Left forelimb (tissue), 1 donor: ENCODE measurements around the gene CTAG1A.
"Not testable (repeated sequence)": the region's sequence is repeated elsewhere in the genome, so short reads cannot be mapped to it uniquely, and the experiment has no call there.

Experiments used
- DNase-seq: peaks from one replicate; pipeline ENCODE4 v3.0.0-alpha.2; 2018; ENCODE audit warnings: low spot score

The CTAG1A gene

DNA sequence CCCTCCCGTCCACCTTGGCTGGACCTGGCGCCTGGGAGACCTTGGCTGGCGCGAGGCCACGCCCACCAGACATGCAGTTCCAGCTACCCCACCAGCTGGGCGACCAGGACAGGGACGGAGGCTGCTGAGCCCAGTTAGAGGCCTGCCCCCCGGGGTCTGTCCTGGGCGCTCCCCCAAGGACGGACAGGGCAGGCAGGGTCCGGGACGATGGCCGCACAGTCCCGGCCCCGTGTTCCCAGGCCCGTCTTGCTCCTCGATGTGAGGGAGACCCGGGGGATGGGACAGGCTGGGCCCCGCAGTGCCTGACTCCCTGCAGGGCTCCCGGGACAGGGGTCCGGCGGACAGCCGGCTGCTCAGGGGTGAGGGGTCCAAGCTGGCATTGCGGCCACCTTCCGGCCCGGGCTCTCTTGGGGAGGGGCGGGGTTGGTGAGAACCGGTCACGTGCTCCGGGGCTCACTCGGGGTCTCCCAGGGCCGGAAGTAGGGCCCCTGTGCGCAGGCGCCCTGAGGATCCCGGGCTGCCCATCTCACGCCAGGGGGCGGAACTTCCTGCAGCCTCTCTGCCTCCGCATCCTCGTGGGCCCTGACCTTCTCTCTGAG is at the start of gene CTAG1A:
TSS of gene CTAG1A (plus strand) at position 549 of the 599 bp plus-strand sequence. CDS start 74 bp downstream, outside the sequence.
- DNase-seq = not testable (repeated sequence)

GRCh38 chrX:154535892-154536291 is 49.0 kb upstream of the CTAG1A start:
- DNase-seq = no peak

DNA sequence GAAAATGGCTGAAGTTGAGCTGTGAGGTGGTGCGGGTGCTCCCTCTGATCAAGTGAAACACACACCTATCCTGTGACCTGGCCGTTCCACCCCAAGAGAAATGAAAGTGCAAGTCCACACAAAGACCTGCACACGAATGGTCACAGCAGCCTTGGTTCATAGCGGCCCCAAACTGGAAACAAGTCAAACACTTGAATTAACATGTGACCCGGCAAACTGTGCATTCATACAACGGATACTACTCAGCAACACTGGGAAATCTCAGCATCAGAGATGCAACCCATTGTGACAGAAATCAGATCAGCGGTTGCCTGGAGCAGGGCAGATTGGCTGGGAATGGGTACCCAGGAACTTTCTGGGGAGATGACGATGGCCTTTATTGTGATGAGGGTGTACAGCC is 45.9 kb upstream of the CTAG1A start:
- no peak for DNase-seq

DNA sequence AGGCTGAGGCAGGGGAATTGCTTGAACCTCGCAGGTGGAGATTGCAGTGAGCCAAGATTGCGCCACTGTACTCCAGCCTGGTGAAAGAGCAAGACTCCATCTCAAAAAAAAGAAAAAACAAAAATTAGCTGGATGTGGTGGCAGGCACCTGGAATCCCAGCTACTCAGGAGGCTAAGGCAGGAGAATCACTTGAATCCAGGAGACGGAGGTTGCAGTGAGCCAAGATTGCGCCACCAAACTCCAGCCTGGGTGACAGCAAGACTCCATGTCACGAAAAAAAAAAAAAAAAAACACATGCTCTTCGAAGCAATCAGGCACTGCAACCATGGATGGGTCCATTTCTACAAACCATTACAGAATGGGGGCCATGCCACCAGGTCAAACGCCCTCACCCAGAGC is 44.6 kb upstream of the CTAG1A start:
- not testable (repeated sequence) for DNase-seq

- DNase-seq = no peak
Observed at GRCh38 chrX:154540897-154541535, 43.9 kb upstream of the CTAG1A start.

GRCh38 chrX:154541589-154541895 is 43.4 kb upstream of the CTAG1A start:
- no peak for DNase-seq

DNA sequence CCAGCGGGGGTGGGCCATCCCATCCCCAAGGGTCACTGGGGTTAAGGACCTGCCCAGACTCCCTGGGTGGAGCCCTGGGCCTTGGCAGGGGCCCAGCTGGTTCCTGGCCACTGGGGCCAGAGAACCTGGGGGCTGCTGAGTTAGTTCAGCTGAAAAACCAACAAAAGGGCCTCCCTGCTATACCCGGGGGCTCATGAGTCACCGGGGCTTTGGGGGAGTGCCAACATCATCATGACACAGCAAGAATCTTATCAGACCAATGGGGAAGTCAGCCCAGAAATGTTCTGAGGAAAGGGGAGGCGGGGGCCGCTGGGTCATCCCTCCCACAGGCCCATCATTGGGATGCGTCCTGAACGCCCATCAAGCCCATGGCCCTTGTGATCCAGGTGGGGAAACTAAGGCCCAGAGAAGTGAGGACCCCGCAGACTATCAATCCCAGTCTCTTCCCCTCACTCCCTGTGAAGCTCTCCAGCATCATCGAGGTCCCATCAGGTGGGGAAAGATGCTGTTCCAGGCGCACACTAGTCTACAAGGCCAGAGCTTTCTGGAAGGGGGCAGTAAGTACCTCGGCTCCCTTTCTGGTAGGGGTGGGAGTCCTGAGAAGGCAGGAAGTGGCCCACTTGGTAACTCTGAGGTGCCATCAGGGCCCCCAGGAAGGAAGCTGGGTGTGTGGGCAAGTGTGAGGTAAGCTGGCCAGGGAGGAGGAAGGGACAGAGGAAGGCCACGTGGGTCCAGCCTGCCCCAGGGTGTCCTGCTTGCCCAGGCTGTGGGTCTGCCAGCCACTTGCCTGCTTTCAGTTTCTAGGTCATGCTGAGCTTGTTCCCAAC is 42.8 kb upstream of the CTAG1A start:
- no peak for DNase-seq

DNA sequence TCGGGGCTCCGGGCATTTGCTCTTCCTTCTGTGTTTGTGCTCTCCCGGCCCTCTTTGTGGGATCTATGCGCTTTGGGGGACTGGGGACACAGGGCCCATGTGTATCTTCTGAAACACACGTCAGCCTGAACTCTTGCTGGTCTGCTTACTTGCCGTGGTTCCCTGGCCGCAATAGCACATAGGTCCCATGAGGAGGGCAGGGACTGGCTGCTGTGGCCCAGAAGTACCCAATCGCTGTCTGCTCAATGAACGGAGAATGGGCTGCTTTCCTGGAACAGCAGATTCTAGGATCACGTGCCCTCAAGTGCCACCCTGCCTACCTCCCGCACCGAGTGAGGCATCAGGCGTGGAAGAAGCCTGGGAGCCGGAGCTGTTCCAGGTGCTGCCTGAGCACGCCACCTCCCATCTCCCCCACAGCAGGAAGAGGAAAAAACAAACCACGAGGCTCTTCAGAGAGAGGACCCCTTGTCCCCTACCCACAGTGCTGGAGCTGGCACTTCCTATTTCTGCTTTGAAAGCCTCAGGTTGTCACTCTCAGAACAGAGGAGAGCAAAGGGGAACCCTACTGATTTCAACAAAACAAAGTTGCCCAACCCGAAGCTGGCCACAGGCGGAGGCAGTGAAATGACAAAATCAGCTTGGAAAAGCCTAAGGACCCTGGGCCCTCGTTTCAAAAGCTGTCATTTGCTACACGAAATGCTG is 42.1 kb upstream of the CTAG1A start:
- no peak for DNase-seq

GRCh38 chrX:154545673-154546274 is 39.2 kb upstream of the CTAG1A start:
- DNase-seq = no peak

- DNase-seq = peak; percentile 90
Observed at GRCh38 chrX:154546354-154547244, 38.3 kb upstream of the CTAG1A start, which contains the start of gene G6PD. G6PD (minus strand) TSS chrX:154546846; CDS start chrX:154546155, 691 bp downstream.

- peak; percentile 93 for DNase-seq
Observed at GRCh38 chrX:154547245-154548027, 37.5 kb upstream of the CTAG1A start, which contains the start of gene IKBKG. IKBKG (plus strand) TSS chrX:154547620; CDS start chrX:154552003, 4,383 bp downstream.

DNA sequence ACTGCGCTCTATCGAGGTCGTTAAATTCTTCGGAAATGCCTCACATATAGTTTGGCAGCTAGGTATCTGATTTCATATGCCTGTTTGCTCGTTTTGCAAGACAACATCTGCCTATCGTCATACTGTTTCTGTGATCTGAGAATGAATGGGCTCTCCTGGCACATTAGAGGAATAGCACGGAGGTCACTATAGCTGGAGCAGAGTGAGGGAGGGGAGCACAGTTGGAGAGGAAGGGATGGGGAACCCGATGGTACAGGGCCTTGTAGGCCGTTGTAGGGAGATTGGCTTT is 37.0 kb upstream of the CTAG1A start:
- no peak for DNase-seq

- DNase-seq = no peak
Observed at GRCh38 chrX:154549766-154550165, 35.2 kb upstream of the CTAG1A start.

DNA sequence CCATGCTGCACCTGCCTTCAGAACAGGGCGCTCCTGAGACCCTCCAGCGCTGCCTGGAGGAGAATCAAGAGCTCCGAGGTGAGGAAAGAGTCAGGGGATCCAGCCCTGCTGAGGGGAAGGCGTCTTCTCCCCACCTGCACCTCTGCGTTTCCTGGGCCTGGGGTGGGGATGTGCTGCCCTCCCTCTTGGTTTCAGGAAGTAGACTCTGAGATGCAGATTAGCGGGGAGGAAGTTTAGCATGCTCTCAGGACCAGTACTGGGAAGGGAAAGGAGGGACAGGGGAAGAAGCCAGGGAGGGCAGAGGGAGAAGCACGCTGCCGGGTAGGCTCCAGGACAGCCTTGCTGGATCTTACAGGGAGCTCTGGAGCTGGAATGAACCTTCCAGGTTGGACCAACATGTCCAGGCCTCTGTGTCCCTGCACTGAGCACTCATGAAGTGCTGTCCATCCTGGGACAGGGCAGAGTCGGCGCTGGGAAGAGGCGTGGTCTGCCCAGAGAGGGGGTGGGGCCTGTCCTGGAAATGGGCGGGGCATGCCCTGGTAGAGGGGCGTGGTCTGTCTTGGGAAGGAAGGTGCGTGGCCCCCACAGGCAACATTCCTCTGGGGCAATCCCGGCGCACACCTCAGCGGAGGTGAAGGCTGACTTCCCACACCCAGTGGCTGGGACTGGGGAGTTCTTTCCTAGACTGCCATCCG is 32.7 kb upstream of the CTAG1A start:
- not testable (repeated sequence) for DNase-seq

GRCh38 chrX:154558060-154558690 is 26.8 kb upstream of the CTAG1A start:
- DNase-seq = not testable (repeated sequence)

- DNase-seq = not testable (repeated sequence)
Observed at GRCh38 chrX:154558896-154559295, 26.0 kb upstream of the CTAG1A start.

DNA sequence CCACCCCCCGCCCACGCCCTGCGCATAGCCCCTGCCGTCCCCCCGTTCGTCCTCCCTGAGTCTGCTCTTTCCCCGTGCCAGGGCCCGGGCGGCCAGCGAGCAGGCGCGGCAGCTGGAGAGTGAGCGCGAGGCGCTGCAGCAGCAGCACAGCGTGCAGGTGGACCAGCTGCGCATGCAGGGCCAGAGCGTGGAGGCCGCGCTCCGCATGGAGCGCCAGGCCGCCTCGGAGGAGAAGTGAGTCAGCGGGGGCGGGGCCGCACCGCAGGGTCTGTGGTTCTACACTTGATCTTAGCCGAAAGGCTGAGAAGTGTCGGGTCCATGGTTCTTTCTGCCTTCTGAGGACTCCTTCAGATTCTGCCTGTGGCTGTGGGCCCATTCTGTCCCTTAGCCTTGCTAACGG is 24.6 kb upstream of the CTAG1A start:
- not testable (repeated sequence) for DNase-seq

GRCh38 chrX:154562295-154562694 is 22.6 kb upstream of the CTAG1A start:
- not testable (repeated sequence) for DNase-seq

GRCh38 chrX:154570361-154570760 is 14.6 kb upstream of the CTAG1A start:
- DNase-seq = not testable (repeated sequence)
